Subcutaneous adipose tissue (tissue), 4 donors: ENCODE results near the gene FST. TPM values are rescaled to one million over a fixed set of nuclear protein-coding genes. Genes with fewer than 3 reads are reported as not detected.

ENCODE experiments used
- CTCF ChIP-seq: fragments of 450-650 bp; IDR thresholded peaks from one replicate; pipeline ENCODE4 v1.5.1; 2016; ENCODE audit warnings: low read depth, mild to moderate bottlenecking, control low read depth, antibody characterized with exemption, moderate library complexity
- total RNA-seq, 4 donors: library from RNA; depleted of rRNA; stranded (reverse); fragments of >200 nt; gene quantifications; one replicate each; pipeline ENCODE4 v1.1.0, GENCODE V29; 2016

The FST gene
- total RNA-seq, 4 donors from 2014 or later, result 14.3 to 21.6 (median 16.9) TPM

GRCh38 chr5:53501054-53501453 lies 20.6 kb downstream of the FST start:
- TF ChIP-seq CTCF, result no peak

- no peak for TF ChIP-seq CTCF
These were observed 23.3 kb downstream of the FST start for GRCh38 chr5:53503562-53504218.

GRCh38 chr5:53507013-53507412 lies 26.6 kb downstream of the FST start:
- no peak for TF ChIP-seq CTCF

- TF ChIP-seq CTCF, result no peak
These were observed 27.7 kb downstream of the FST start for GRCh38 chr5:53508125-53508524.

- TF ChIP-seq CTCF, result no peak
These were observed 32.1 kb downstream of the FST start for GRCh38 chr5:53512539-53512938.

- no peak for TF ChIP-seq CTCF
These were observed 35.6 kb downstream of the FST start for GRCh38 chr5:53515988-53516387.

- no peak for TF ChIP-seq CTCF
These were observed 40.4 kb downstream of the FST start for GRCh38 chr5:53520813-53521212.

Other genes with a start within 250 kb of the FST start
- gene NDUFS4, start 80.0 kb downstream of the FST start, total RNA-seq, result 100 to 1,000 TPM in 2 of 4 donors, 10 to 100 TPM in 2; 79.5 to 158 (median 115) TPM